HG02610 (cell line): ENCODE results near the gene BBLN.

Experiments
- ATAC-seq: cut with Tn5 transposase; IDR thresholded peaks from one replicate; pipeline ENCODE4 v1.9.1; 2021; ENCODE audit warnings: mild to moderate bottlenecking, moderate library complexity; ENCODE audit not compliant: unreplicated experiment

BBLN gene

DNA sequence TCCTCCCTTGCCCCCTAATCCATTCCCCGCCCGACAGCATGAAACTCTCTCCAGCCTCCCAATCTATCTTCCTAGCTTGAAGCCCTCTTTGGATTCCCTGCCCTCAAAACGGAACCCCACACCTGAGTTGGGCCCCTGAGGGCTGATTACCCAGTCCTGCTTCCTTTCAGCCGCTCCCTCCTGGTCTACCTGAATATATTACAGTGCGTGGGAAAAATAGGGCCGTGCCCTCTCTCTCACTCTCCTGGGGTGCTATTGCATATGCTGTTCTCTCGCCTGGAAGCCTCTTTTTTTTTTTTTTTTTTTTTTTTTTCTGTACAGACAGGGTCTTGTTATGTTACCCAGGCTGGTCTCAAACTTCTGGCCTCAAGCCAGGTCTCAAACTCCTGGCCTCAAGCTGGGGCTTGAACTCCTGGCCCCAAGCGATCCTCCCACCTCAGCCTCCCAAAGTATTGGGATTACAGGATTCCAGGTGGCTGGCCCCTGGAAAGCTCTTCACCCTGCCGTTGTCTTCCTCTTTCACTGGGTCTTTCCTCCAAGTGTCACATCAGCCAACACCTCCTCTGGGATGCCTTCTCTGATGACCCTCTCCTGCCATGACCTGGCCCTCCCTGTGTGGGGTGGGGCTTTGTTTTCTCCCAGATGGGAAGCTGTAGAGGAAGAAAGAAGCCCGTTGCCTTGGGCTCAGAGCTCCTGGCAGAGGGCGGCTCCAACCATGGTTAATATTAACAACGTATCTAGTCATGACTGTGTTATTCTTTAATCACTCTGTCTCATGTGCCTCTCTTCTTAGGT, 51.3 kb downstream of the BBLN start:
- ATAC-seq = no peak

DNA sequence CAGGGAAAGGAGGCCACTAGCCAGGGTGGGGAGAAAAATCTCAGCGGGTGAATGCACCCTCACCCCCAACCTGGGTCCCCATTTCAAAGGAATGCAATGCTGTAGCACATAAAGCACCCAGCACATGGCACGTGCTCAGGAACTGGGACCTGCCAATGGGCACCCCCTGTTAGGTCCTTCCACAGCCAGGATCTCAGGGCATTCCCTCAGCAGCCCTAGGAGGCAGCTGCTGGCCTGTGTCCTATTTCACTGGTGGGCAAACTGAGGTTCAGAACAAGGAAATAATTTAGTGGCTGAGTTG, 51.9 kb downstream of the BBLN start:
- ATAC-seq = no peak
